ENCODE results near the gene FCN2.

Gene FCN2

GRCh38 chr9:134888603-134889190, 8.1 kb downstream of the FCN2 start:
- DNase-seq (ENCODE audit: low read depth) = no peak

- DNase-seq (ENCODE audit: low read depth) = no peak
Measured at GRCh38 chr9:134889386-134890154, 9.0 kb downstream of the FCN2 start.

DNA sequence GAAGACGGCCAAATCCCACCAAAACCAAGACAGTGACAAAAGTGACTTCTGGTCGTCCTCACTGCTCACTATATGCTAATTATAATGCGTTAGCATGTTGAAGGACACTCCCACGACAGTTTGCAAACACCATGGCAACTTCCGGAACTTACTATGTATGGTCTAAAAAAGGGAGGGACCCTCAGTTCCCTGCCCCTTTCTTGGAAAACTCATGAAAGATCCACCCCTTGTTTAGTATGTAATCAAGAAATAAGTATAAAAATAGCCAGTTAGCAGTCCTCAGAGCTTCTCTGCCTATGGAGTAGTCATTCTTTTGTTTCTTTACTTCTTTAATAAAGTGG, 9.5 kb downstream of the FCN2 start:
- DNase-seq (ENCODE audit: low read depth) = no peak

DNA sequence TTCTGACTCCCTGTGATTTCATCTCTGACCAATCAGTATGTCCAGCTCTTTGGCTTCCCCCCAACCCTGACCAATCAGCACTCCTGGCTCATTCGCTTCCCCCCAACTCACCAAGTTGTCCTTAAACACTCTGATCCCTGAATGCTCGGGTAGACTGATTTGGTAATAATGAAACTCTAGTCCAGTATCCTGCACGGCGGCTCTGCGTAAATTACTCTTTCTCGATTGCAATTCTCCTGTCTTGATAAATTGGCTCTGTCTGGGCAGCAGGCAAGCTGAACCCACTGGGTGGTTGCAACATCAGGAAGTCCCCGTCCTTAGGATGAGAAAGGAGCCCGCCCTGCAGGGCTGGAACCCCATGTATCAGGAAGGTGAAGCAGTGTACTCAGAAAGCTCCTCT, 10.4 kb downstream of the FCN2 start:
- DNase-seq (ENCODE audit: low read depth) = no peak

- no peak for DNase-seq (ENCODE audit: low read depth)
Measured at GRCh38 chr9:134891713-134892112, 11.1 kb downstream of the FCN2 start.

DNA sequence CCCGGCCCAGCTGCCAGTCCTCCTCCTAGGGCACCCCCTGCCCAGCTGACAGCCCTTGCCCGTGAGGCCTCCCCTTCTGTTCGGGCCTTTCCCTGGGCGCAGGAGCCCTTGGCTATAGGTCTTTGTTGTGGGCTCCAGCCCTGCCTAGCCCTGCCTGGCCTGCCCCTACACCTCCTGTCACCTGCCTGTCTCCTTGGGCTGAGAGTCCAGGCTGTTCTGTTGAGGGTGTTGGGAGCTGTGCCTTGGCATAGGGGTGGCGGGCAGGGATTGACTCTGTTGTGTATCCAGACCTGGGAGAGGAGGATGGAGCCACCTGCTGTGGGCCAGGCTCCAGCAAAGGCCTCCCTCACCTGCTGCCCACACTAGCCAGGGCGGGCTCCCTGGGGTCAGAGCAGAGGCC, 11.6 kb downstream of the FCN2 start:
- no peak for DNase-seq (ENCODE audit: low read depth)

GRCh38 chr9:134892820-134893420, 12.3 kb downstream of the FCN2 start:
- DNase-seq (ENCODE audit: low read depth) = no peak

DNA sequence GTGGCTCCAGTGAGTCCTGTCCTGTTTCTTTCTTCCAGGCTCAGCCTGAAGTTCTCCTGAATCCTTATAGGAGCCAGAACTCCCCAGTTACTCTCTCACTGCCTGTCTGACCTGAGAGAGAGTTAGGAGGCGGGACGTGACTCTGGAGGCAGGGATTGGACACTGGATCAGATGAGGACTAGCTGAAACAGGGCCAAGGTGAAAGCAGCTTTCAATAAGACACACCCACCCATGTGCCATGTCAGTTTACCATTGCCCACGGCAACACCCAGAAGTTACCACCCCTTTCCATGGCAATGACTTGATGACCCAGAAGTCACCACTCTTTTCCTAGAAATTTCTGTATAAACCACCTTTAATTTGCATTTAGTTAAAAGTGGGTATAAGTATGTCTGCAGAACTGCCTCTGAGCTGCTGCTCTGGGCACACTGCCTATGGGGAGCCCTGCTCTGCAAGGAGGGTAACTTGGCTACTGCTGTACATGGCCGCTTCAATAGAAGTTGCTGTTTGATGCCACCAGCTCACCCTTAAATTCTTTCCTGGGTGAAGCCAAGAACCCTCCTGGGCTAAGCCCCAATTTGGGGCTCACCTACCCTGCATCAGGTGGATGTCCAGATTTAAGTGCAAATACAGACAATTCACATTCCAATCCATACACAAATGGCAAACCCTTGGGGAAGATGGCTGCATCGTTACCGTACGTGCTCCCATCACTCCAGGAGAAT, 13.7 kb downstream of the FCN2 start:
- no peak for DNase-seq (ENCODE audit: low read depth)

DNA sequence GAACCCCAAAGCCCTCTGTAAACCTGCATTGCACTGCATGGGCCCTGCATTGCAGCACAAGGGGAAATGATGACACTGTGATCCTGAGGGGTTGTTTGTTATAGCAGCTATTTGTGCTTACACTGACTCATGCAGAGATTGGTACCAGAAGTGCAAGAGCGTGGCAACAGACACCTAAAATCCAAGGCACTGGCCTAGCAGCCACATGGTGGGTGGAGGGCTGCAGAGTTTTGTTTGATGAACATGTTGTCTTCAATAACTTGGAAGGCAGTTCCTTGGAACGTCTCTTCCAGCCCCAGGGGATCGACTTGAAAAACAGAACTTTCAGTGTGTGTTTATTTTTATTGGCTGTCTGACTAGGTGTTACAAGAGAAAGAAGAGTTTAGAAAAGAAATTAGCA, 14.5 kb downstream of the FCN2 start:
- DNase-seq (ENCODE audit: low read depth) = no peak

DNA sequence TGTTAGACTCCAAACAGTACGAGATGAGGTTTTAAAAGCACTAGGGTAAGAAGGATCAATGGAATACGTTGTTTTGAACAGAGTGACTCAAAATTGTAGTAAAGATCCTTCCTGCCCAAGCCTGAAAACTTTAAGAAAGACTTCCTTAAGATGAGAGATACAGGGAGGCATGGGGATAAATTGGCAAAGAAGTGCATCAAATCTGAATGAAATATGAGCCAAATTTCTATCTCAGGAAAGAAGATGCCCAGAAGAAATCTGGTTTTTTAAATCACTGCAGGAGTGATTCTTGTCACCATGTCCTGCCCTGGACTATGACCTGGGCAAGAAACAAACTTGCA, 14.9 kb downstream of the FCN2 start:
- no peak for DNase-seq (ENCODE audit: low read depth)

DNA sequence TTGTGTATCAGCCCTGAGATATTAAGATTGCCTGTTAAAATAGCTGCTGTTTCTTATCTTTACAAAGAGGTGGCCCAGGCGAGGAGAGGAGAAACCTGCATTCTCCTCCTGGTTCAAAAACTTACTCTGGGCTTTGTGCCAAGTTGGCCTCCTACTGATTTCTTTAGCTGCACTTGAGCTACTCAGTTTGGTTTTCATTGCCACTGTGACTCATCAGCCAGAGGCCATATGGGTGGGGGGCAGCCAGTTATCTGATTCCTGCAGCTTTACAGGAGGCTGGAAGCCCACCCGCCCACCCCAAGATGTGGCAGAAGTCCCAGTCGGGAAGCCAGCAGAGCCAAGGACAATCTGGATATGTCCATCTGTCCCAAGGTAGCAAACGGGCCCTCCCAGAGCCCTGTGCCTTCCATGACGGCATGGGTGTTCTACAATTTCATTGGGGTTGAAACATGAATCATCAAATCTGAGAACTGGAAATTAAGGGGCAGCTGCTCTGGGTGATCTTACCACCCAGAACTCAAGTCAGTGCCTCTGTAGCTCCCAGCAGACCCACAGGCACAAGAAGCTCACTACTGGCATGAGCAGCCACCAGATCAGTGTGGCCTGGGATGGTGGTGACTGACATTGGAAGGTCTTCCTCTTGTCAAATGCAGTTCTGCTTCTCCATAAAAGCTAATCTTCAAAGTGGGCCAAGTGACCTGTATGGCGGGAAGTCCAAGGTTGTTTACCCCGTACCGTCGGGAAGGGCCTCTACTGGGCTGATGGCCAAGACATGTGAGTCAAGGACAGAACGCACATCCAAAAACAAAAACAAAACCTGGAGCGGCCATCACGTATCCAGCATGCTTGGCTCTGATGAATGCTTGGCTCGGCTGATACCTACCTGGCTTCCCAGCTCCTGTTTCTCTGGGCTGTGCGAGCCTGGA, 15.6 kb downstream of the FCN2 start:
- DNase-seq (ENCODE audit: low read depth) = no peak

- DNase-seq (ENCODE audit: low read depth) = no peak
Measured at GRCh38 chr9:134896834-134897583, 16.4 kb downstream of the FCN2 start.

DNA sequence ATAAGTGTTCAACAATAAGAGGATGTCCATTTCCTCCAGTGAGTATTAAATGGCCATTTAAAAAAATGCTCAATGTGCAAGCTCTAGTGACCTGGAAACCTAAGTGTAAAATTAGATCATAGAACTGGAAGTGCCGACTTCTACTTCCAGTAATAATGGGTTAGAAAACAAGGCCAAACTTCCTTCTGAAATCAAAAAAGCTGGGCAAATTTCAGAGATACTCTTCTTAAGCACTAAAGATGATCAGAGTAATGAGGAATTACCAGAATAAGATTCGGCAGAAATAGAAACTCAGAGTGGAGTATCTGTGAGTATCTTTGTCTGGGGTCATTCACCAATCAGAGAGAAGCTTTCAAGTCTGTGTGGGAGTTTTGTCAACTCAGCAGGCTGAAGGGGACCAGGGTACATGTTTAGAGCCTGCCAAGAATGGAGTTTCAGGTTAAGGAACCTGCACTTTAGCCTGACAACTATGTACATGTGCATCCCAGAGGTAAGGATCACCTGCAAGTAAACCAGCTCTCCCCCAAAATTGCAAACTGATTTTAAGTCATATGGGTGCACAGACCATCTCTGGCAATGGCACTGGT, 17.1 kb downstream of the FCN2 start:
- DNase-seq (ENCODE audit: low read depth) = no peak

DNA sequence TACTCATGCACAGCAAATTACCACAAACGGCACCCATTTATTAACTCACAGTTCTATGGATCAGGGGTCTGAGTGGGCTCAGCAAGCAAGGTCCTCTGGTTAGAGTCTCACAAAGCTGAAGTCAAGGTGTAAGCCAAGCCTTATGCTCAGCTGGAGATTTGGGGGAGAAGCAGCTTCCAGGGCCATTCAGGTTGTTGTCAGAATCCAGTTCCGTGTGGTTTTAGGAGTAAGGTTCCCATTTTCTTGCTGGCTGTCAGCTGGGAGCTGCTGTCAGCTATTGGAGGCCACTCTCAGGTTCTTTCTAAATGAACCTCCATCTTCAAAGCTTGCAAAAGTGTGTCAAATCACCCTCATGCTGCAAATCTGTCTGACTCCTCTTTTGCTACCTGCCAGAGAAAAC, 17.7 kb downstream of the FCN2 start:
- no peak for DNase-seq (ENCODE audit: low read depth)

DNA sequence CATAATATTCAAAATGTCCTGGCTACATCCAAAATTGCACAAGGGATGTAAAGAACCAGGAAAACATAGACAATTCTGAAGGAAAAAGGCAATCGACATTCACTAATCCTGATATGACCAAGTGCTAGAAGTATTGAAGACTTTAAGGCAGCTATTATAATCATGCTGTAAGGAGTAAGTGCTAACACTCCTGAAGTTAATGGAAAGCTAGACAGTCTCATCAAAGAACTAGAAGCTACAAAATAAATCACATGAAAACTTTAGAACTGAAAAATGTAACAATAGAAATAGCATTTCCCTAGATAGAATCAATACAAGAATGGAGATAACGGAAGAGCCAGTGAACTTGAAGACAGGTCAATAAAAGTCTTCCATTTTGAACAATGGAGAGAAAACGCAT, 18.6 kb downstream of the FCN2 start:
- no peak for DNase-seq (ENCODE audit: low read depth)

DNA sequence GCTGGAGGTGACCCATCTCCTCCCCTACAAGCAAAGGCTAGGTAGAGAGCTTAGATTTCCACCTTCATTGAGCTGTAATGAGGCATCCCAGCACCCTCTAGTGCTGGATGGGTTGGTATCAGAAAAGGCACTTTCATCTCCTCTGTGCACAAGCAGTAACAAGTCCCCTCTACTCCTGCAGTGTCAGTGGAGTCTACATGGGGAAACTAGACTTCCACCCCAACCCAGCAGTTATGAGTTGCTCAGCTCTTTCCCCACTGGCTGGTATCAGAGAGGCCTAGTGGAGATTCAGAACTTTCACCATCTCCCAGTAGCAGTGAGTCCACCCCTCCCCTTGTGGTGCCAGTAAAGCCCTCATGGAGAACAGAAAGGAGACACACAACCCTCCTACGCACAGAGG, 19.2 kb downstream of the FCN2 start:
- no peak for DNase-seq (ENCODE audit: low read depth)

DNA sequence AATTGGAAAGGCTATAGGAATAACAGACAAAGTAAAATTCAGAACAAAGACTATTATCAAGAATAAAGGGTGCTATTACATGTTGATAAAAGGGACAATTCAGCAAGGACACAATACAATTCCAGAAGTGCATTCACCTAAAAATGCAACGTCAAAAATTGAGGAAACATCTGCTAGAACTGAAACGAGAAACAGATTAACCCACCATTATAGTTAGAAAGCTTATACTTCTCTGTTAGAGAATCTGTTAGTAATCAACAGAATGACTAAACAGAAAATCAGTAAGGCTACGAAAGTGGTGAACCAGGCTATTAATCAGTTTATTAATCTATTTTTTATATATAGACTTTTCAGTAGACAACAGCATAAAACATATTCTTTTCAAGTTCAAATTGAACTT, 22.3 kb downstream of the FCN2 start:
- DNase-seq (ENCODE audit: low read depth) = no peak

DNA sequence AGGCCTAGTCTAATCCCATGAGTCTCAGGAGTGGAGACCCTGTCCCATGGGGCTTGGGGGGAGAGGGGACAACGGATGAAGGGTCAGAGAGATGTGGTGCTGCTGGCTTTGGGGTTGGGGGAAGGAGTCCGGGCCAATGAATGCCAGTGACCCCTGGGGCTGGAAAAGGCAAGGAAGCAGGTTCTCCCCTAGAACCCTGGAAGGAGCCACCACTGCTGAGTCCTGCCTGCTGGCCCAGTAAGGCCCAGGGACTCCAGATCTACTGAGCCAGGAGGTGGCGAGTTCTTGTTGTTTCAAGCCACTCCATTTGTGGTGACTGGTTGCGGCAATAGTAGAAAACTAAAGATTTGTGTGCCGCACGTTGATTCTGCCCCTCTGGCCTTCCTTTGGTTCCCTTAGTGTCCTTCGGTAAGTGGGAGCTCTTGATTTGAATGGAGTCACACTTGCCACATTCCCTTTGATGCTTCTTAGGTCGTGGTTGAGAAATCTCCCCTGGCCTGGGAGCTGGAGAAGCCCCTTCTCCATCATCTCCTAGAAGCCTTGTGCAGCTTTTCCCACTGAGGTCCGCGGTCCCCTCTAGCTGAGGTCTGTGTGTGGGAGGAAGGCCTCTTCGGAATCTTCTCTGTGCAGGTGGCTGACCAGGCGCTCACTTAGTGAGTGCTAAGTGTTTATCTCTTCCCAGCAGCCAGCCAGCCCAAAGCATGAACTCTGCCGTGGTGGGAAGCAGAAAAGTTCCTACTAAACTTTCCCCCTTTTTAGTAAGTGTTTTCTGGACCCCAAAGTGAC, 28.1 kb downstream of the FCN2 start:
- DNase-seq (ENCODE audit: low read depth) = no peak

- no peak for DNase-seq (ENCODE audit: low read depth)
Measured at GRCh38 chr9:134909511-134910481, 29.2 kb downstream of the FCN2 start.

Measured in stimulated activated CD8-positive, alpha-beta memory T cell treated with anti-CD3 and anti-CD28 coated beads, Interleukin-12 subunit alpha, Interleukin-12 subunit beta, amount 100 ng/mL, for 4 hours (primary cell).